HG03064 (cell line): Measurements from ENCODE around the gene ZNF536.
"Not testable (repeated sequence)": the region's sequence is repeated elsewhere in the genome, so short reads cannot be mapped to it uniquely, and the experiment has no call there.

ENCODE experiments used
- ATAC-seq: cut with Tn5 transposase; IDR thresholded peaks from one replicate; pipeline ENCODE4 v1.9.1; 2021; ENCODE audit warnings: low read depth; ENCODE audit not compliant: unreplicated experiment

ZNF536 gene

GRCh38 chr19:30407068-30407709, 35.0 kb downstream of the ZNF536 start:
- no peak for ATAC-seq

- no peak for ATAC-seq
Observed at GRCh38 chr19:30408734-30409301, 36.6 kb downstream of the ZNF536 start.

GRCh38 chr19:30411714-30412113, 39.5 kb downstream of the ZNF536 start:
- ATAC-seq = no peak

- no peak for ATAC-seq
Observed at GRCh38 chr19:30416375-30416774, 44.2 kb downstream of the ZNF536 start.

GRCh38 chr19:30417166-30417565, 45.0 kb downstream of the ZNF536 start:
- ATAC-seq = not testable (repeated sequence)

- no peak for ATAC-seq
Observed at GRCh38 chr19:30419568-30420180, 47.5 kb downstream of the ZNF536 start.

GRCh38 chr19:30420316-30420715, 48.1 kb downstream of the ZNF536 start:
- no peak for ATAC-seq

GRCh38 chr19:30420881-30421280, 48.7 kb downstream of the ZNF536 start:
- ATAC-seq = no peak

GRCh38 chr19:30421571-30421970, 49.4 kb downstream of the ZNF536 start:
- no peak for ATAC-seq

- ATAC-seq = no peak
Observed at GRCh38 chr19:30423481-30423880, 51.3 kb downstream of the ZNF536 start.

- ATAC-seq = no peak
Observed at GRCh38 chr19:30425885-30426838, 54.0 kb downstream of the ZNF536 start.

- no peak for ATAC-seq
Observed at GRCh38 chr19:30426864-30427263, 54.7 kb downstream of the ZNF536 start.

- ATAC-seq = no peak
Observed at GRCh38 chr19:30428092-30428680, 56.0 kb downstream of the ZNF536 start.

- no peak for ATAC-seq
Observed at GRCh38 chr19:30428844-30429243, 56.7 kb downstream of the ZNF536 start.

- no peak for ATAC-seq
Observed at GRCh38 chr19:30430206-30430734, 58.1 kb downstream of the ZNF536 start.

GRCh38 chr19:30431591-30431990, 59.4 kb downstream of the ZNF536 start:
- no peak for ATAC-seq

GRCh38 chr19:30434797-30435594, 62.8 kb downstream of the ZNF536 start:
- ATAC-seq = no peak

- ATAC-seq = no peak
Observed at GRCh38 chr19:30437869-30438268, 65.7 kb downstream of the ZNF536 start.

- ATAC-seq = no peak
Observed at GRCh38 chr19:30439310-30439709, 67.1 kb downstream of the ZNF536 start.

- ATAC-seq = no peak
Observed at GRCh38 chr19:30441011-30441410, 68.8 kb downstream of the ZNF536 start.
